Endodermal cell (in vitro differentiated cells): ENCODE data around the gene IGF2R. TPM values are rescaled to one million over a fixed set of nuclear protein-coding genes. Genes with fewer than 3 reads are reported as not detected.

Experiments
- DNase-seq: peaks from one replicate; pipeline ENCODE4 v3.0.0-alpha.2; 2017
- H3K27ac ChIP-seq: 2 replicates; pipeline ENCODE4 v1.5.1; 2013; ENCODE audit warnings: mild to moderate bottlenecking, low read depth, low read length, moderate library complexity
- H3K27me3 ChIP-seq: 2 replicates; pipeline ENCODE4 v1.6.1; 2013; ENCODE audit warnings: mild to moderate bottlenecking, low read length, moderate library complexity; ENCODE audit not compliant: insufficient read depth, control insufficient read depth, poor library complexity, severe bottlenecking
- H3K36me3 ChIP-seq: 2 replicates; pipeline ENCODE4 v1.7.0; 2013; ENCODE audit warnings: mild to moderate bottlenecking, low read length, moderate library complexity; ENCODE audit not compliant: control insufficient read depth, insufficient read depth
- H3K4me1 ChIP-seq: one replicate; pipeline ENCODE4 v1.7.0; 2013; ENCODE audit warnings: low read length; ENCODE audit not compliant: control insufficient read depth, insufficient read depth
- H3K4me3 ChIP-seq: 2 replicates; pipeline ENCODE4 v1.5.1; 2013; ENCODE audit warnings: mild to moderate bottlenecking, low read length, moderate library complexity
- H3K9ac ChIP-seq: 2 replicates; pipeline ENCODE4 v1.6.1; 2013; ENCODE audit warnings: mild to moderate bottlenecking, low read length, moderate library complexity; ENCODE audit not compliant: poor library complexity, severe bottlenecking; ENCODE audit errors: extremely low read depth
- H3K9me3 ChIP-seq: 2 replicates; pipeline ENCODE4 v1.6.1; 2013; ENCODE audit warnings: mild to moderate bottlenecking, low read length, moderate library complexity; ENCODE audit not compliant: control insufficient read depth
- H3K27ac Mint-ChIP-seq: 2 replicates; pipeline ENCODE4 v1.8.0; 2020; ENCODE audit warnings: mixed read lengths
- H3K27me3 Mint-ChIP-seq: 2 replicates; pipeline ENCODE4 v1.8.0; 2021; ENCODE audit warnings: mild to moderate bottlenecking, mixed read lengths; ENCODE audit not compliant: insufficient read depth
- H3K36me3 Mint-ChIP-seq: 2 replicates; pipeline ENCODE4 v1.8.0; 2020; ENCODE audit warnings: low read depth, mixed read lengths
- H3K4me1 Mint-ChIP-seq: 2 replicates; pipeline ENCODE4 v1.8.0; 2020; ENCODE audit warnings: mixed read lengths
- H3K4me3 Mint-ChIP-seq: 2 replicates; pipeline ENCODE4 v1.8.0; 2020; ENCODE audit warnings: mild to moderate bottlenecking, moderate library complexity, mixed read lengths
- H3K9me3 Mint-ChIP-seq: 2 replicates; pipeline ENCODE4 v1.8.0; 2020; ENCODE audit warnings: mild to moderate bottlenecking, mixed read lengths
- WGBS, 2 experiments: methylation state at CpG; one replicate each; pipeline versions ENCODE4 v1.1.5 to v1.1.7; 2013; ENCODE audit warnings: missing lambda C conversion rate in 2 of 2, mixed read lengths in 1 of 2; ENCODE audit not compliant: insufficient coverage in 1 of 2, insufficient read length in 1 of 2; 5-methylcytosine and 5-hydroxymethylcytosine counted together
- total RNA-seq, 2 donors: library from RNA; stranded (reverse); fragmentation: NEBNext Ultra II Directional in 1 of 2; extraction: Animal tissue kit (Norgen Biotek cat#: 25700) in 1 of 2; gene quantifications; 2 replicates in 1 of 2; 3 replicates in 1 of 2; pipeline ENCODE4 v1.2.1, GENCODE V29; 2021
- TF ChIP-seq, protein P1 (sequence below): fragments of 200-600 bp; sonication (generic); conservative IDR thresholded peaks from 2 replicates; pipeline ENCODE4 v1.5.0; 2021; ENCODE audit warnings: antibody characterized with exemption, mild to moderate bottlenecking

Gene IGF2R
- total RNA-seq, 2 donors from 2014 or later: 103 to 130 TPM

DNA sequence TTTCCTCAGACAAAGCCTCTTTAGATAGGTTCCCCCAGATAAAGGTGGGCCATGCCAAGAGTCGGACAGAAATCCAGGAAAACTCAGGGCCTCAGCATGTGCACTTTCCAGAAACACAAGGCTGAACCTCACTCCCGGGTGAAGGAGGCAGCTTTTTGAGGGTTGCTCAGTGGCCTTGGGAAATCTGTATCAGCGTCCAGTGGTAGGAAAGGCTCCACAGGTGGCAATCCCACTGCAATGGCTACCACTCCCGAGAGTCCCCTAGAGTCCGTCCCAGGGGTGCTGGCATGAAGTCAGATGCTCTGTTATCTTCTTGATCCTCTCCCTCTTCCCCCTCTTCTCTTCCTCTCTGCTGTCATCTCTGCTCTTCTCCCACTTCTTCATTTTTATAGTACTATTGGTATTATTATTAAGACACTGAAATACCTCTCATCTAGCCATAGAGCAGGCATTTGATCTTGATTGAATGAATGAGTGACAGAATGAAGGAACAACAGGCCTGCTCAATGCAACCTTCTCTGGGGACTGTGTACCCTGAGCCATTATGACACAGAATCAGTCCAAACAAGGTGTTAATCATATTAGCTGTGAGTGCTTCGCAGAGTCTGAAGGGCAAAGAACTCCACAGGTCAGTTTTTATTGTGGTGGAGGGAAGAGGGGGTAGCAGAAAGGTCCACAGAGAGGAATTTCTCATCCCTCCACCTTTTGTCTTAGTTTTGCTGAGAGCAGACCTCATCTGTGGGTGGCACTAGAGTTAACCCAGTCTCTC is 166.1 kb downstream of the IGF2R start:
- Histone ChIP-seq H3K4me3 (no peak overlapping the region), H3K4me1 (peaks cover 15% of the 10 kb centered on the region), H3K36me3 (no peaks in the 10 kb centered on the region), H3K9ac (no peak overlapping the region), H3K9me3 (no peaks in the 10 kb centered on the region), H3K27ac (no peak overlapping the region), H3K27me3 (peaks cover 7% of the 10 kb centered on the region)
- Mint-ChIP-seq H3K9me3 (no peaks in the 10 kb centered on the region), H3K4me3 (no peak overlapping the region), H3K27me3 (peaks cover 53% of the 10 kb centered on the region), H3K27ac (no peak overlapping the region), H3K36me3 (no peaks in the 10 kb centered on the region), H3K4me1 (peaks cover 48% of the 10 kb centered on the region)
- TF ChIP-seq, protein P1, sequence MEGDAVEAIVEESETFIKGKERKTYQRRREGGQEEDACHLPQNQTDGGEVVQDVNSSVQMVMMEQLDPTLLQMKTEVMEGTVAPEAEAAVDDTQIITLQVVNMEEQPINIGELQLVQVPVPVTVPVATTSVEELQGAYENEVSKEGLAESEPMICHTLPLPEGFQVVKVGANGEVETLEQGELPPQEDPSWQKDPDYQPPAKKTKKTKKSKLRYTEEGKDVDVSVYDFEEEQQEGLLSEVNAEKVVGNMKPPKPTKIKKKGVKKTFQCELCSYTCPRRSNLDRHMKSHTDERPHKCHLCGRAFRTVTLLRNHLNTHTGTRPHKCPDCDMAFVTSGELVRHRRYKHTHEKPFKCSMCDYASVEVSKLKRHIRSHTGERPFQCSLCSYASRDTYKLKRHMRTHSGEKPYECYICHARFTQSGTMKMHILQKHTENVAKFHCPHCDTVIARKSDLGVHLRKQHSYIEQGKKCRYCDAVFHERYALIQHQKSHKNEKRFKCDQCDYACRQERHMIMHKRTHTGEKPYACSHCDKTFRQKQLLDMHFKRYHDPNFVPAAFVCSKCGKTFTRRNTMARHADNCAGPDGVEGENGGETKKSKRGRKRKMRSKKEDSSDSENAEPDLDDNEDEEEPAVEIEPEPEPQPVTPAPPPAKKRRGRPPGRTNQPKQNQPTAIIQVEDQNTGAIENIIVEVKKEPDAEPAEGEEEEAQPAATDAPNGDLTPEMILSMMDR: no peak
- peak; percentile 35 for DNase-seq
- WGBS, 2 experiments: 91 to 100% methylated on average over 4 to 6 of the region's 6 CpGs

- H3K9me3 ChIP-seq: no peaks in the 10 kb centered on the region
- H3K4me3 Mint-ChIP-seq: no peak overlapping the region
- TF ChIP-seq, protein P1: no peak
- H3K4me3 ChIP-seq: no peak overlapping the region
- peaks cover 48% of the 10 kb centered on the region for H3K4me1 Mint-ChIP-seq
- peaks cover 42% of the 10 kb centered on the region for H3K27me3 Mint-ChIP-seq
- H3K4me1 ChIP-seq: peaks cover 15% of the 10 kb centered on the region
- H3K27ac Mint-ChIP-seq: no peak overlapping the region
- no peaks in the 10 kb centered on the region for H3K27me3 ChIP-seq
- DNase-seq: peak; percentile 35
- H3K9me3 Mint-ChIP-seq: no peaks in the 10 kb centered on the region
- H3K36me3 ChIP-seq: no peaks in the 10 kb centered on the region
- no peaks in the 10 kb centered on the region for H3K36me3 Mint-ChIP-seq
- no peak overlapping the region for H3K27ac ChIP-seq
- H3K9ac ChIP-seq: no peak overlapping the region
- WGBS, 2 experiments: 88 to 94% methylated on average over 16 to 21 of the region's 21 CpGs
Measured at GRCh38 chr6:160135907-160136655, 167.2 kb downstream of the IGF2R start.

- Mint-ChIP-seq H3K27ac (no peak overlapping the region), H3K27me3 (peaks cover 35% of the 10 kb centered on the region), H3K4me3 (no peak overlapping the region), H3K36me3 (no peaks in the 10 kb centered on the region), H3K4me1 (peaks cover 45% of the 10 kb centered on the region), H3K9me3 (no peaks in the 10 kb centered on the region)
- H3K27ac ChIP-seq: no peak overlapping the region
- 63 to 75% methylated on average over 11 to 12 of the region's 12 CpGs for WGBS, 2 experiments
- TF ChIP-seq, protein P1: no peak
- no peak overlapping the region for H3K9ac ChIP-seq
- H3K27me3 ChIP-seq: no peaks in the 10 kb centered on the region
- H3K36me3 ChIP-seq: no peaks in the 10 kb centered on the region
- H3K4me1 ChIP-seq: peaks cover 12% of the 10 kb centered on the region
- H3K9me3 ChIP-seq: no peaks in the 10 kb centered on the region
- peak; percentile 67 for DNase-seq
- H3K4me3 ChIP-seq: no peak overlapping the region
Measured at GRCh38 chr6:160137130-160137988, 168.5 kb downstream of the IGF2R start.
